RWPE1 (cell line): Measurements from ENCODE around the gene ANGEL2.

ENCODE experiments used
- CTCF ChIA-PET: fragments of 350-600 bp; sonication (Branson Sonifier 250); formaldehyde crosslinking; extraction: SDS; loops from one replicate; lab custom pipeline; 2021; lab: Yijun Ruan, JAX
- POLR2A ChIA-PET: fragments of 400-600 bp; formaldehyde crosslinking; extraction: SDS; loops from one replicate; lab custom pipeline; 2020; ENCODE audit warnings: antibody characterized with exemption; ENCODE audit not compliant: low non-redundant PET; lab: Yijun Ruan, JAX
- DNase-seq: peaks from one replicate; pipeline ENCODE4 v3.0.0; 2012; ENCODE audit warnings: low spot score
- H3K27ac ChIP-seq: fragments of 450-650 bp; 2 replicates; pipeline ENCODE4 v1.5.1; 2017
- CTCF ChIP-seq: fragments of 450-650 bp; conservative IDR thresholded peaks from 2 replicates; pipeline ENCODE4 v1.5.1; 2017; ENCODE audit warnings: low read depth, mild to moderate bottlenecking

ANGEL2 gene

GRCh38 chr1:213054733-213055591 lies 39.3 kb upstream of the ANGEL2 start:
- POLR2A ChIA-PET: no interaction called here
- peak; percentile 26 for DNase-seq
- CTCF ChIA-PET: interaction anchor here (0.8 kb wide), 1 partner anchor 15 kb away, joined by 3 read pairs; no protein-coding TSS in a partner anchor
- H3K27ac ChIP-seq: no peak overlapping the region
- no peak for TF ChIP-seq CTCF

GRCh38 chr1:213054142-213054541 lies 38.5 kb upstream of the ANGEL2 start:
- no peak for TF ChIP-seq CTCF
- no peak overlapping the region for H3K27ac ChIP-seq
- CTCF ChIA-PET: no interaction called here
- DNase-seq: no peak
- POLR2A ChIA-PET: no interaction called here

GRCh38 chr1:213053455-213053854 lies 37.8 kb upstream of the ANGEL2 start:
- H3K27ac ChIP-seq: no peak overlapping the region
- POLR2A ChIA-PET: no interaction called here
- CTCF ChIA-PET: no interaction called here
- no peak for TF ChIP-seq CTCF
- no peak for DNase-seq

- CTCF ChIA-PET: interaction anchor here (0.5 to 0.7 kb wide), 2 partner anchors 37 to 1006 kb away, joined by 4 to 7 read pairs; no protein-coding TSS in a partner anchor
- no peak for TF ChIP-seq CTCF
- no peak for DNase-seq
- H3K27ac ChIP-seq: peak overlapping the region; percentile 81; the same call in 1 of the 2 replicates
- POLR2A ChIA-PET: no interaction called here
These were observed 36.2 kb upstream of the ANGEL2 start for GRCh38 chr1:213051881-213052202.

GRCh38 chr1:213051127-213051880 lies 35.6 kb upstream of the ANGEL2 start, which contains the start of gene RPS6KC1:
RPS6KC1 (plus strand) TSS chr1:213051241; CDS start chr1:213051405, 164 bp downstream.
- DNase-seq: peak; percentile 86
- CTCF ChIA-PET: interaction anchor here (0.5 to 0.7 kb wide), 3 partner anchors 37 to 1006 kb away, joined by 3 to 7 read pairs (median 4); no protein-coding TSS in a partner anchor
- TF ChIP-seq CTCF: no peak
- H3K27ac ChIP-seq: peak within 1 kb of the TSS; percentile 81
- POLR2A ChIA-PET: no interaction called here

- POLR2A ChIA-PET: no interaction called here
- H3K27ac ChIP-seq: peak overlapping the region; percentile 81
- TF ChIP-seq CTCF: no peak
- no peak for DNase-seq
- CTCF ChIA-PET: interaction anchor here (0.7 kb wide), 1 partner anchor 233 kb away, joined by 3 read pairs; no protein-coding TSS in a partner anchor
These were observed 35.1 kb upstream of the ANGEL2 start for GRCh38 chr1:213050745-213051126.
